ENCODE data around the gene NTSR1.

NTSR1 gene

GRCh38 chr20:62692801-62693523 lies 15.7 kb upstream of the NTSR1 start:
- H3K9me3 ChIP-seq (ENCODE audit: control insufficient read depth, insufficient read depth, low read length): no peaks in the 10 kb centered on the region
- TF ChIP-seq CTCF (IDR thresholded peaks at IDR 0.05; ENCODE audit: low read depth, low read length, poor library complexity, severe bottlenecking) (no peak), EZH2phosphoT487 (IDR thresholded peaks at IDR 0.05; ENCODE audit: borderline replicate concordance, low read length) (no peak)
- no peak overlapping the region for H3K27ac ChIP-seq (ENCODE audit: low read depth, low read length)
- H3K36me3 ChIP-seq (ENCODE audit: control insufficient read depth, low read length): no peaks in the 10 kb centered on the region
- H3K27me3 ChIP-seq (ENCODE audit: control insufficient read depth, low read length): no peaks in the 10 kb centered on the region
- H4K20me1 ChIP-seq (ENCODE audit: control insufficient read depth, insufficient read depth, low read depth, low read length): no peaks in the 10 kb centered on the region
- no peaks in the 10 kb centered on the region for H3F3A ChIP-seq (ENCODE audit: control insufficient read depth, insufficient read depth)
- no peaks in the 10 kb centered on the region for H3K9me2 ChIP-seq (replicated peaks; ENCODE audit: control insufficient read depth, low read length)
- no peak overlapping the region for H3K4me2 ChIP-seq (ENCODE audit: low read length)
- H3K4me1 ChIP-seq (ENCODE audit: control insufficient read depth, low read length): no peaks in the 10 kb centered on the region
- H3K4me3 ChIP-seq (ENCODE audit: low read length): no peak overlapping the region
- H3K79me2 ChIP-seq (ENCODE audit: control insufficient read depth, low read length): no peaks in the 10 kb centered on the region

- H3K4me2 ChIP-seq (ENCODE audit: low read length): no peak overlapping the region
- H3K36me3 ChIP-seq (ENCODE audit: control insufficient read depth, low read length): no peaks in the 10 kb centered on the region
- no peaks in the 10 kb centered on the region for H3K27me3 ChIP-seq (ENCODE audit: control insufficient read depth, low read length)
- H3K9me2 ChIP-seq (replicated peaks; ENCODE audit: control insufficient read depth, low read length): no peaks in the 10 kb centered on the region
- H3F3A ChIP-seq (ENCODE audit: control insufficient read depth, insufficient read depth): no peaks in the 10 kb centered on the region
- no peak overlapping the region for H3K4me3 ChIP-seq (ENCODE audit: low read length)
- H3K4me1 ChIP-seq (ENCODE audit: control insufficient read depth, low read length): no peaks in the 10 kb centered on the region
- no peaks in the 10 kb centered on the region for H3K79me2 ChIP-seq (ENCODE audit: control insufficient read depth, low read length)
- H3K27ac ChIP-seq (ENCODE audit: low read depth, low read length): no peak overlapping the region
- H4K20me1 ChIP-seq (ENCODE audit: control insufficient read depth, insufficient read depth, low read depth, low read length): no peaks in the 10 kb centered on the region
- TF ChIP-seq CTCF (IDR thresholded peaks at IDR 0.05; ENCODE audit: low read depth, low read length, poor library complexity, severe bottlenecking): no peak
- no peak for TF ChIP-seq EZH2phosphoT487 (IDR thresholded peaks at IDR 0.05; ENCODE audit: borderline replicate concordance, low read length)
- no peaks in the 10 kb centered on the region for H3K9me3 ChIP-seq (ENCODE audit: control insufficient read depth, insufficient read depth, low read length)
Measured at GRCh38 chr20:62693524-62693922, 15.1 kb upstream of the NTSR1 start.

- H3K27ac ChIP-seq (ENCODE audit: low read depth, low read length): no peak overlapping the region
- no peaks in the 10 kb centered on the region for H4K20me1 ChIP-seq (ENCODE audit: control insufficient read depth, insufficient read depth, low read depth, low read length)
- no peaks in the 10 kb centered on the region for H3K36me3 ChIP-seq (ENCODE audit: control insufficient read depth, low read length)
- no peak overlapping the region for H3K4me3 ChIP-seq (ENCODE audit: low read length)
- no peak overlapping the region for H3K4me2 ChIP-seq (ENCODE audit: low read length)
- no peak for TF ChIP-seq CTCF (IDR thresholded peaks at IDR 0.05; ENCODE audit: low read depth, low read length, poor library complexity, severe bottlenecking)
- no peaks in the 10 kb centered on the region for H3K4me1 ChIP-seq (ENCODE audit: control insufficient read depth, low read length)
- no peaks in the 10 kb centered on the region for H3K9me2 ChIP-seq (replicated peaks; ENCODE audit: control insufficient read depth, low read length)
- H3K79me2 ChIP-seq (ENCODE audit: control insufficient read depth, low read length): no peaks in the 10 kb centered on the region
- H3K9me3 ChIP-seq (ENCODE audit: control insufficient read depth, insufficient read depth, low read length): no peaks in the 10 kb centered on the region
- H3F3A ChIP-seq (ENCODE audit: control insufficient read depth, insufficient read depth): no peaks in the 10 kb centered on the region
- no peaks in the 10 kb centered on the region for H3K27me3 ChIP-seq (ENCODE audit: control insufficient read depth, low read length)
Measured at GRCh38 chr20:62694106-62694505, 14.5 kb upstream of the NTSR1 start.

All from DOHH2 (cell line).